ENCODE measurements around the gene PDSS2.
"Not testable (repeated sequence)": the region's sequence is repeated elsewhere in the genome, so short reads cannot be mapped to it uniquely, and the experiment has no call there.

PDSS2 gene

DNA sequence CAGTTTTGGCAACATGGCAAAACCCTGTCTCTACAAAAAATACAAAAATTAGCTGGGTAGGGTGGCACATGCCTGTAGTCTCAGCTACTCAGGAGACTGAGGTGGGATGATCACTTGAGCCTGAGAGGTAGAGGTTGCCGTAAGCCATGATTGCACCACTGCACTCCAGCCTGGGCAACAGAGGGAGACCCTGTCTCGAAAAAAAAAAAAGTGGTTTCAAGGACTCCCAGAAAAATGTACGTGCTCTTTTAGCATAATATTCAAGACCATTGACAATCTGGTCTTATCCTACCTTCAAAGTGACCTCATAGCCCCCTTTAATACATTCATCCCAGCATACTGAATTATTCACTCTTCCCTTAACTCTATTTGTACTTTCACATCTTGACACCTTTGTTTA is 16.0 kb upstream of the PDSS2 start:
- not testable (repeated sequence) for DNase-seq

DNA sequence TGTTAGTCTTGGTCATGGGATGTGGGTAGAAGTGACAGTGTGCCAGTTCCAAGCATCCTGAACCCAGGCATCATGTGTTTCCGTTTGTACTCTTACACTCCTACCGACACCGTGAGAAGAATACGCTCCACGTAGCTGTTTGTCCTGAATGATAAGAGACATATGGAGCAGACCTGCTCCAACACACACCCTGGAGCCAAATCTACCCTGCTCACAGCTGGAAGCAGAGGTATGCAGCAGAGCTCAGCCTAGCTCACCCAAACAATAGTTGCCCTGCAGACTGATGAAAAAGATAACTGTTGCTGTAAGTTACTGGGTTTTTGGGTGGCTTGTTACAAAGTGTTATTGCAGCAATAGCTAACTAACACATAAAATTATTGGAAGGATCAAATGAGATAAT is 14.3 kb upstream of the PDSS2 start:
- DNase-seq, result no peak

DNA sequence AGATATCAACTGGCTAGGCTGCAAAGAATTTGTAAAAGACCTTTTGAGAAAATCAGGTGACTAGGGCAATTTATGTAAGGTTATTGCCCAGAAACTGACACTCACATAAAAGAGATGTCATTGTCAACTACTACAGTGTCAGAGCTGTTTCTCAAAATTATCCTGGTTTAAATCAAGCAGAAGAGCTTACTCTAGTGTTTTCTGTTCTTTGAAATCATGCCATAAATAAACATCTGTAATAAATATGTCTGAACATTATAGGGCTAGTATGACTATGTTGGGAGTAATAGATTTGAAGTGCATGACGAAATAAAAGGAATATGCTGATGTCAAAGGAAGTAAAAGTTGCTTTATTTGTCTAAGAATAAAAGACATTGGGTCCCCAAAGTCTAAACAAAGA is 11.0 kb upstream of the PDSS2 start:
- DNase-seq, result no peak

DNA sequence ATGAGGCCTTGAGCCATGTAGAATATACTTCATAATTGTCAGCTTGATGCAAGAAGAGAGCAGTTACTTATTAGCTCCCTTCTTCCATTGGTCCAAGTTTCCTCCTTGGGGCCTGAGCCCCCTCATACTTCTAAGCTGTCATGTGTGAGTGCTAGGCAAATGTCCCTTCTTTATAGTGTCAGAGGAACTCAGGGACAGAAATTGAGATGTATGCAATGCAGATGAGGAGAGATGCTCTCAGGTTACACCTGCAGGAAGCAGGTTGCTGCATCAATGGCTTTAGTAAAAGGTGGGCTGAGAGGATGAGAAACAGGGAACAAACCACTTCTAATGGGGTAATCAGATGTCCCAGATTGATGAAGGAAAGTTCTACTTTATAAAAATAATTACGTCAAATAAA is 6.7 kb upstream of the PDSS2 start:
- no peak for DNase-seq

DNA sequence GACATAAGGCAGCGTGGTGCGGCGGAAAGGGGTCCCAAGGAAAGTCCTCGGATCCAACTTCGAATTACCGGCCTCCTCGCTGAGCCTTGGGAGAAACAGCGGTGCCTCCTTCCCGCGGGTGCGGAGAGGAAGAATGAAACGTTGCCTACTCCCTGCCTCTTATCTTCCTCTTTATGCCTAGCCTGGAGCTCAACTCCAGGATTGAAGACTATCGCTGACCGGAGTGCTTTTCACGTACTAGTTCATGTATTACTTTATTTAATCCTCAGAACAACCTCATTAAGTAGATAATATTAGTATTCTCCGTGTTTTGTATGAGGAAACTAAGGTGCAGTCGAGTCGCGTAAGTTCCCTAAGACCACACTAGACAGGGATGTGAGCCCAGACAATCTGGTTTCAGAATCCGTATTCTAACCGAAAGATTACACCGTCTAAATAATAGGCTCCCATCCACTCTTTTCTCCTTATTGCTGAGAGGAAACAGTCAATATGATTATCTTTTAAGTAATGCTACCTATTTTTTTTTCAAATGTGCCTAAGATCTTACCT is 793 bp upstream of the PDSS2 start:
- DNase-seq, result peak; percentile 67

DNA sequence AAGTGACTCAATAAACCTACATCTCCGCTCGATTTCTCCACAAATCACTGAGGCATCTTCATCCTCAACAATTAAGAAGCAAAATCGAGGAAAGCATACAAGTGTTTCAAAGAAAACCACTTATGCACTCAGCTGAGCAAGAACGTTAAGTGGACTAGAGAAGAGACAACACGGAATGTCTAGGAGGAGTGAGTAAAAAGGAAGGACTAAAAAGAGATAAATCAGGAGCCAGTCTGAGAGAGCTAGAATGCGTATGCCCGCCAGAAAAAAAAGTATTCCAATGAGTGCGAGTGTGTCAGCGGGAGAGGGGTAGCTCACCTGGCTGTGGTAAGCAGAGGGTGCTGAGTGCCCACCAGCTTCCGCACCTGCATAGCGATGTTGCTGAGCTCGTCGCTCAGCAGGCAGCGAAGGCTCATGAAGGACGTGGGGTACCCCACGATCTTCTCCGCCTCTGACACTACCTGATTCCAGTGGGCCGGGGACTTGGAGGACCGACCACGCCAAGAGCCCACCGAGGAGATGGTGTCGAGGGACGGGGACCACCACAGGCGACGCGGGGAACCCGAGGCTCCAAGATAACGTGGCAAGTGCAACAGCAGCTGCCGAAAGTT is 587 bp downstream of the PDSS2 start:
- DNase-seq, result peak; percentile 79

DNA sequence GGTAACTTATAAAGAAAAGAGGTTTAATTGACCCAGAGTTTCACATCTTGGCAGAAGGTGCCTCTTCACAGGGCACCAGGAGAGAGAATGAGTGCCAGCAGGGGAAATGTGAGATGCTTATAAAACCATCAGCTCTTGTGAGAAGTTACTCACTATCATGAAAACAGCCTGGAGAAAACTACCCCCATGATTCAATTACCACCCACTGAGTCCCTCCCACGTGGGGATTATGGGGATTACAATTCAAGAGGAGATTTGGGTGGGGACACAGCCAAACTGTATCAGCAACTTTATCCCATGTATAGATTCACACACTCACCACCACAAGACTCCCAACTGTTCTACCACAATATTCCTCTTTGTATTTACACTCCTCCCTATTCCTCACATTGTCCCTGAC is 10.6 kb downstream of the PDSS2 start:
- DNase-seq, result no peak

DNA sequence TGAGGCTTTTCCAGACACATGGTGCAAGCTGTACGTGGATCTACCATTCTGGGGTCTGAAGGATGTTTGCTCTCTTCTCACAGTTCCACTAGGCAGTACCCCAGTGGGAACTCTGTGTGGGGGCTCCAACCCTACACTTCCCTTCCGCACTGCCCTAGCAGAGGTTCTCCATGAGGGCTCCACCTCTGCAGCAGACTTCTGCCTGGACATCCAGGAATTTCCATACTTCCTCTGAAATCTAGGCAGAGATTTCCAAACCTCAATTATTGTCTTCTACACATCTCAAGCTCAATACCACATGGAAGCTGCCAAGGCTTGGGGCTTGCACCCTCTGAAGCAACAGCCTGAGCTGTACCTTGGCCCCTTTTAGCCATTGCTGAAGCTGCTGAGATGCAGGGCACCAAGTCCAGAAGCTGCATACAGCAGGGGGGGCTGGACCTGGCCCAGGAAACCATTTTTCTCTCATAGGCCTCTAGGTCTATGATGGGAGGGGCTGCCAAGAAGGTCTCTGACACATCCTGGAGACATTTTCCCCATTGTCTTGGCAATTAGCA is 11.6 kb downstream of the PDSS2 start:
- DNase-seq, result no peak

DNA sequence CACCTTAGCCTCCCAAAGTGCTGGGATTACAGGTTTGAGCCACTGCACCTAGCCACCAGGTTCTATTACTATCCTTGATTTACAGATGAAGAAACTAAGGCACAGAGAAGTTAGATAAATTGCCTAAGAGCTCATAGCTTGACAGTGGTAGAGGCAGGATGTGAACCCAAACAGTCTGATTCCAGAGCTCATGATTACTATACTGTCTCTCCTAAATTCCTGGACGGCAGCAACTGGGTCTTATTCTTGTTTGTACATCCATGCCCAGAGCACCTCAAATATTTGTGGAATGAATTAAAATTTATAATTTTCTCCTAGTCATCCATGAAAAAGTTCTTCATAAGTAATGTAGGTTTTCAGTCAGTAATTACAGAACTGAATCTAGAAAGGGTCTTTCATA is 15.1 kb downstream of the PDSS2 start:
- no peak for DNase-seq

DNA sequence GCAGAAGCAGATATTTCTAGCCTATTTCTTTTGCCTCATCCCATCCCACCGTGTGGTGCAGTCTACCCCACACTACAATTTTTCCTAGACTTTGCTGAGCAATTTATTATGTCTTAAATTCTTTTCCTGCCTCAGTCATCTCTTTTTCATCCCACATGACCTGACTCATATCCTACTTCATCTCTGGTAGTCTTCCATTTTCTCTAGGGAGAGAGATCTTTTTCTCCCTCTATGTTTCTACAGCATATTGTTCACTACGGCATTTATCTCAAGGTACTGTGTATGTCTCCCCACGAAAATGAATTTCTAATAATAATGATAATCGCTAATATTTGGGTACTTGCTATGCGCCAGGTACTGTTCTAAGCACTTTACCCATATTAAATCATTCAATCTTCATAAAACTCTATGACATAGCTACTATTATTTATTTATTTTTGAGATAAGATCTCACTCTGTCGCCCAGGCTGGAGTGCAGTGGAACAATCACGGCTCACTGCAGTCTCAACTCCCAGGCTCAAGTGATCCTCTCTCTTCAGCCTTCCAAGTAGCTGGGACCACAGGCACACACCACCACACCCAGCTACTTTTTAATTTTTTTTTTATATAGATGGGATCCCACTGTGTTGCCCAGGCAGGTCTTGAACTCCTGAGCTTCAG is 15.6 kb downstream of the PDSS2 start:
- no peak for DNase-seq

DNA sequence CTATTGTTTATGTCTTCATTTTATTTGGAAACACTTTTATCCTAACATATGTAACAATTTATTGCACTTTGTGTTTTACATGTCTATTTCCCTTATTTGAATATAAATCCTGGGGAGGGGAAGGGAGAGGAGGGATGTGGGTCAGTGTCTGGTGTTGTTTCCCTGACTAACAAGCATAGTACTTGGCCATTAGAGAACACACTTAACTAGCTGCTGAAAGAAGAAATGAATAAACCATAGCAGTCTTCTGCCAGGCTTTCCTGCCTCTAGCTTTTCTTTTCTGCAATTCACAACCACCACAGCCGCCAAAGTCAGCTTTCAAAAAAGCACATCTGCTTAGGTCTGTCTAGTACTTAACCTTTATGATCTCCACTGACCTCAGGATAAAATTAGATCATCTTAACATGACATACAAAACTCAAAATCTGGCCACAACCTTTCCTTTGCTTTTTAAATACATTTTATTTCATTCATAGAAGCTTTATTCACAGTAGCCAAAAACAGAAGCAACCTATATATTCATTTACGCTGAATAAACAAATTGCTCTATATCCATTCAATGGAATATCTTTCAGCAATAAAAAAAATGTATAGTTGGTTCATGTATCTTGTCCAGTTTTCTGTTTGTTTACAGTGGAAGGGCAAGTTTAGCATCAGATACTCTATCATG is 16.3 kb downstream of the PDSS2 start:
- DNase-seq, result no peak

DNA sequence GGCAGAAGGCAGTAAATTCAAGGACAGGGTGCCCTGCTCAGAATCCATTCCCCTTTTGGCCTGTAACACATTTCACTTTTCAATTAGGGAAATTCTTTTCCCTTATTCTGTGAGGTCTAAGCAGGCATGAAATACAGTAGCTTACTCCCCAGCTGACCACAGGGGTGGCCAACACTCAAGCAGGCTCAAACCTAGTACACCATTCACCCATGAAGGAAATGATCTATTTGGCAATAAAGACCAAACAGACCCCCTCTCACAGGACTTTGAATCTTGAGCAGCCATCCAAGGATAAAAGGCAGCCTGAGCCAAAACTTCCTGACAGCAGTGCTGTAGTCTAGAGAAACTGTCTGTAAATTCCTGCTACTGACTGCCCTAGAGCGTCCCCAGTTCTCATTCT is 17.7 kb downstream of the PDSS2 start:
- DNase-seq, result no peak

DNA sequence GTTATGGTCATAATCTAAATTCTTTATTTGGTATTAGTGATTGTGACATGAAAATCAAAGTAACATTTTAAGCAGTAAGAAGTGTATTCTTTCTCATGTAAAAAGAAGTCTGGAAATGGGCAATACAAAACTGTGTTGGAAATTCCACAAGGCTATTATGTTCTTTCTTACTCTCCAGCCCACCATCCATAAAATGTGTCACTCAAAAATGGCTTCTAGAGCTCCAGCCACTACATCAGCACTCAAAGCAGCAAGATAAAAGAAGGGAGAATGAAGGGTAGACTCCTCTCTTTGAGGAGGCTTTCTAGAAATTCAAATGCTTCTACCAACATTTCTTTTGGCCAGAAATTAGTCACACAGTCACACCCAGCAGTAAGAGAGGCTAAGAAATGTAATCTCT is 18.4 kb downstream of the PDSS2 start:
- DNase-seq, result no peak

DNA sequence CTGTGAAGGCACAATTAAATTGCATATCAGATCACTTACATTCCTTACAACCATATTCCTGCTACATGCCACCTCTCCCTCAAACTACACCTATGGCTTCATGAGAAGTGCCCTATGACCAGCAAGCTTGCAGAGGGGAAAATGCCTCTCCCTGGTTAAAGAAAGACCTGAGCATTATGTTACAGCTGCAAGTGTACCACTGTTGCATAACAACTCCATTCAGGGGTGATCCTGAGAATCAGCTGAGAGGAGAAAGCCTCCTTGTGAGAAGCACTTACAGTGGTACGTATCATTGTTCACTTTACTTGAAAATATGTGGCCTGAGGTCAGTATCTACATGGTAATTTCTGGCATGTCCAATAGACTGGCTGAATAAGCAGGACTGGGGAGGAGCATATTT is 20.0 kb downstream of the PDSS2 start:
- no peak for DNase-seq

DNA sequence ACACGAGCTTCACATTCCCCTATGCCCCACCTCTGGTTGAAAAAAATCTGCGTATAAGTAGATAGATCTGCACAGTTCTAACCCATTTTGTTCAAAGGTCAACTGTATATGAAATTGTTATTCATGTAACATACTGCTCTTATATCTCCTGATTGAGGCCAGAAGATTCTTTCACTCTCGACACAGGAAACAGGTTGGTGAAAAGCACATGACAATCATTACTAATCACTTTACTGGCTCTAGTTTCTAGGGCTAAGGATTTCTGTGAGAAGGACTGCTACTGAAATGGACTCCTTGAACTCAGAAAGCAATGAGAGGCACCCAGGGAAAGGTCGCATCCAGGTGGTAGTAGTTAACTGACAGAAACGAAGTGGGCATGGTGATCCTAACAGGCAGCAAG is 21.7 kb downstream of the PDSS2 start:
- DNase-seq, result no peak

DNA sequence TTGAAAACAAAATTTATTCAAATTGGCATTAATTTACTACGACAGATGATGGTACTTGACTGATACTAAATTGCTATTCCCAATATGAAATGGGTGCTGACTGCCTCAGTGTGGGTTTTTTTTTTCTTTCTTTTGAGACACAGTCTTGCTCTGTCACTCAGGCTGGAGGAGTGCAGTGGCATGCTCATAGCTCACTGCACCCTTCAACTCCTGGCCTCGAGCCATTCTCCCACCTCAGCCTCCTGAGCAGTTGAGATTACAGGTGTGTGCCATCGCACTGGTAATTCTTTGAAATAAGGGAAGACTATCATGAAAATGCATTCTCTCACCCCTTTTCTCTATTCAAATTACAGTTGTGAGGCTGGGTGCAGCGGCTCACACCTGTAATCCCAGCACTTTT is 22.5 kb downstream of the PDSS2 start:
- no peak for DNase-seq

DNA sequence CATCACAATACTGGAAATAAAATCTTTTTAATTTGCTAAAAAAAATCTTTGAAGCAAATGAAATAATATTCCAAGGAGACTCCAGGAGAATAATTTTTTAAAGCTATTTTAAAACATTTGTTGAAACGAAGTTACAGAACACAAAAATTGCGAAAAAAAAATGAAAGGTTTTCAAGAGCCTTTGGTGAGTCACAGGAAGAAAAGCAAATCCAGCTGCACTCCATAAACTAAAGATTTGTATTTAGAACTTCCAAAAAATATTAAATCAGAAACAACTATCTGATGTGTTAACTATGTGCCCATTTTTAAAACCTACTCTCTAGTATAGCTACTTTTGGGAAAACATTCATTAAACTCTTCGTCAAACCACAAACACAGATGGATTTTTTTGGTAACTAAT is 23.6 kb downstream of the PDSS2 start:
- DNase-seq, result no peak

DNA sequence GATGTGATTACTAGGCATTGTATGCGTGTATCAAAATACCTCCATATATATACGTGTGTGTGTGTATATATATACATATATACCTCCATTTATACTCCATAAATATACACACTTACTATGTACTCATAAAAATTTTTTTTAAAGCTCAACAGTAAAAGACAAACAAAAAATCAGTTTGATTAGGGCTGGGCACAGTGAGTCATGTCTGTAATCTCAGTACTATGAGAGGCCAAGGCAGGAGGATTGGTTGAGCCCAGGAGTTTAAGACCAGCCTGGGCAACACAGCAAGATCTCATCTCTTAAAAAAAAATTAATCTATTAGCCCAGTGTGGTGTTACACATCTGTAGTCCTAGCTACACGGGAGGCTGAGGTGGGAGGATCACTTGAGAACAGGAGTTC is 24.6 kb downstream of the PDSS2 start:
- no peak for DNase-seq

DNA sequence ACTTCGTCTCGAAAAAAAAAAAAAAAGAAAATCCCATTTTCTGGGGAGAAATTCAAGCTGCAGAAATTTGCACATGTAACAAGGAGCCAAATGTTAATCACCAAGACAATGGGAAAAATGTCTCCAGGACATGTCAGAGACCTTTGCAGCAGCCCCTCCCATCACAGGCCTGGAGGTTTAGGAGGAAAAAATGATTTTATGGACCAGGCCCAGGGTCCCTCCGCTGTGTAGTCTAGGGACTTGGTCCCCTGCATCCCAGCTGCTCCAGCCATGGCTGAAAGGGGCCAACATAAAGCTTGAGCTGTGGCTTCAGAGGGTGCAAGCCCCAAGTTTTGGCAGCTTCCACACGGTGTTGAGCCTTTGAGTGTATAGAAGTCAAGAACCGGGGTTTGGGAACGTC is 33.4 kb downstream of the PDSS2 start:
- not testable (repeated sequence) for DNase-seq

DNA sequence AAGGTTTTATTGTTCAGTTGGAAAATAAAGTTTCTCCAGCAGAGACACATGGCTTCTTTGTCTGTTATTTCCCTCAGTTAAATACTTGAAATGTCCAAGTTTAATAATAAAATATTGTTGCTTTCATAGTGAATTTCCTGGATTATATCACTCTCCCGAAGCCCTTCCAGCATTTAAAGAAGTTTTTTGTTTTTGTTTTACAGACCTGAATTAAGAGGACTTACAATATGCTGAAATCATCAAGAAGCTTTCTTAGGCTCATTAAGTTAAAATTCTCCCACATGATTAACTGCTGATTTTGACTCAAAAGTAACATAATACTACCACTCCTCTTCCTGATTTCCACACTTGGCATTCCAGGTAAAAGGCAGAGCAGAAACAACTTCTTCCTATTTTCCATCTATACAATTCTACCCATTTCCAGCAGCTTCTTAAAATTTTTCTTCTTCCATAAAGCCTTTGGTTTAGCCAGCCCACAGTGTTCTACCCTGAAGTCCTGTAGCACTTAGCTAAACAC is 35.8 kb downstream of the PDSS2 start:
- no peak for DNase-seq

DNA sequence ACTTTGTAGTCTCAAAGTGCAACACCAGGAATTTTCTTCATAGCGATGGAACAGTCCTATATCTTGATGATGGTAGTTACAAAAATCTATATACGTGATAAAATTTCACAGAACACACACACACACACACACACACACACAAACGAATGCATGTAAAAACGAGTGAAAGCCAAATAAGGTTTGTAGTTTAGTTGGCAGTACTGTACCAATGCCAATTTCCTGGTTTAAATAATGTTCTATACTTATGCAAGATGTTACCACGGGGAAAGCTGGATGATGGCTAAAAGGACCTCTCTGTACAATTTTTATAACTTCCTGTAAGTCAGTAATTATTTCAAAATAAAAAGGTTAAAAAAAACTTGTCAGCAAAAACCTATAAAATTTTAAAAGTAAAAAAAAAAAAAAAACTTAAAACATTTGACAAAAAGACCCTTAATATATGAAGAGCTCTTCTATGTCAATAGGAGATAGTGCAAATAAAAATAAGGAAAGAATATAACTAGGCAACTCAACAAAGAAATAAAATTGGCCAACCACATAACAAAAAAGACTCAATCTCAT is 37.6 kb downstream of the PDSS2 start:
- no peak for DNase-seq

DNA sequence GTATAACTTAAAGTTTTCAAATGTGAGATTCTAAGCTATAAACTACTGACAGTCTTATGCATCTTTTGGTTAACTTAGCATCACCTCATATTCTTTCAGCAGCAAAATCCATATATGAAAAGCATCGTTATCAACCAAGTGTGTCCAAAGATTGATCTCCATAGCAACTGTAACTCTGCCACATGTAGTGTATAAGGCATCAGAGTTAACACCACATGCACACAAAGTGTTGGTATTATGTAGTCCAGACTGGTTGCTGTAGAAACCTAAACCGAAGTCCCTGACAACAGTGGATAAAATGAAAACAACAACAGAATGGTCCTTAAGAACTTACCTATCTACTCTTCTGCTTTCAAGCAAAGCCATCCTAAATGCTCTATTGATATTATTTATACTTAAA is 39.6 kb downstream of the PDSS2 start:
- DNase-seq, result peak; percentile 33

DNA sequence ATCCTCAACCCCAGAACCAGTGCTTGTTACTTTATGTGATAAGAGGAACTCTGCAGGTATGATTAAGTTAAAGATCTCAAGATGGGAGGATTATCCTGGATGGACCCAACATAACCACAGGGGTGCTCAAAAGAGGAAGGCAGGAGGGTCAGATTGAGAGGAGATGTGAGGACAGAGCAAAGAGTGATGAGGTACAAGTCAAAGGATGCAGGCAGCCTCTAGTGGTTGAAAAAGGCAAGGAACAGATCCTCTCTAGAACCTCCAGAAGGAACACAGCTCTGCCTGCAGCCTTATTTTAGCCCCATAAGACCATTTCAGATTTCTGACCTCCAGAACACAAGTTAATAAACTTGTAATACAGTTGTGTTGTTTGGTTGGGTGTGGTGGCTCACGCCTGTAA is 41.2 kb downstream of the PDSS2 start:
- no peak for DNase-seq

DNA sequence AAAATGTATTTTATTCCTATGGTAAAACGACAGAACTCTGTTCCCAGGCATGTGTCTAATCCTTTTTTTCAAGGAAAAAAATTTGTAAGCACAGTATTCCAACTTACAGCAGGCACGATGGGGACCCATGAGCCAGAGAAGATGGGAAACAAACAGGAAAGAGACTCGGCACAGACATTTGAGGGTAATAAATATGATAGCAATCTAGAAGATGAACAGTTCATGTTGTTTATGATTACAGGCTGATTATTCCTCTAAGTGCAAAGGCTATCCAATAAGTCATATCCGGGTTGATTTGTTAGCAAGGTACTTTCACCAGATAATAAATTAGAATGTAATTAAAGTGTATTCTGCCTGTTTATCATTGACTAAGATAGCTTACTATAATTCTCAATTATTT is 43.2 kb downstream of the PDSS2 start:
- DNase-seq, result no peak

All from DMS79 treated with DMSO at 0.1 percent for 48 hours (cell line).